BJ (cell line): ENCODE results near the gene MUS81. TPM values are rescaled to one million over a fixed set of nuclear protein-coding genes. Genes with fewer than 3 reads are reported as not detected.

Experiments used
- CTCF ChIA-PET: fragments of 350-600 bp; formaldehyde crosslinking; extraction: SDS; loops from one replicate; lab custom pipeline; 2021; ENCODE audit warnings: antibody characterized with exemption, inconsistent platforms; lab: Yijun Ruan, JAX
- POLR2A ChIA-PET: fragments of 300-600 bp; sonication (Branson Sonifier 250); formaldehyde crosslinking; extraction: SDS; loops from one replicate; lab custom pipeline; 2021; ENCODE audit warnings: antibody characterized with exemption; lab: Charles Lee
- DNase-seq: peaks from one replicate; pipeline ENCODE4 v3.0.0-alpha.2; 2011; ENCODE audit warnings: low read depth
- H3K27me3 ChIP-seq: 2 replicates; pipeline ENCODE4 v1.6.0; 2011; ENCODE audit warnings: low read length; ENCODE audit not compliant: control insufficient read depth, insufficient read depth
- H3K36me3 ChIP-seq: 2 replicates; pipeline ENCODE4 v1.5.1; 2011; ENCODE audit warnings: low read length; ENCODE audit not compliant: control insufficient read depth, insufficient read depth
- H3K4me3 ChIP-seq: 2 replicates; pipeline ENCODE4 v1.5.1; 2011; ENCODE audit warnings: low read depth, mild to moderate bottlenecking, control low read depth, low read length
- CTCF ChIP-seq: IDR thresholded peaks from 2 replicates; pipeline ENCODE4 v1.5.1; 2011; ENCODE audit warnings: low read depth, mild to moderate bottlenecking, control low read depth, inconsistent platforms, low read length, moderate library complexity; ENCODE audit not compliant: insufficient read depth
- polyA plus RNA-seq: library from polyadenylated mRNA; depleted of rRNA; stranded (reverse); fragments of >200 nt; gene quantifications from 2 replicates; pipeline ENCODE4 v1.2.3, GENCODE V29; 2011

Gene MUS81
- polyA plus RNA-seq, 1 experiment: 63.8 TPM

DNA sequence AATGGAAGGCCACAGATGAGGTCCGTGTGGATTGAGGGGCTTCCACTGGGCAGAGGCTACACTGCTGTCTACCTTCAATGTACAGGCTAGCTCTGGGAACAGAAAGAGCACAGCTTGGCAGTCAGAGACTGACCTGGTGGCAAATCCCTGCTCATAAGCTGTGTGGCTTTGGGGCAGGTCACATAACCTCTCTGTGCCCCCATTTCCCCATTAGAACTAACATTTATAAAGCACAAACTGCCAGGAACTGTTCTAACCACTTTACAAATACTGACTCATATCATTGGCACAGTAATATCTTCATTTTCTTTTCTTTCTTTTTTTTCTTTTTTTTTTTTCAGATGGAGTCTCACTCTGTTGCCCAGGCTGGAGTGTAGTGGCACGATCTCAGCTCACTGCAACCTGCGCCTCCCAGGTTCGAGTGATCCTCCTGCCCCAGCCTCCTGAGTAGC lies 36.8 kb downstream of the MUS81 start:
- Histone ChIP-seq H3K27me3 (no peaks in the 10 kb centered on the region), H3K4me3 (no peak overlapping the region), H3K36me3 (peaks cover 7% of the 10 kb centered on the region)
- DNase-seq: no peak
- ChIA-PET CTCF (interaction anchor here (1.9 to 11.3 kb wide), 3 partner anchors 10 to 37 kb away, joined by 5 to 130 read pairs (median 7); partner anchors contain the start of genes CCDC85B and FIBP), POLR2A (no interaction called here)
- TF ChIP-seq CTCF: no peak

DNA sequence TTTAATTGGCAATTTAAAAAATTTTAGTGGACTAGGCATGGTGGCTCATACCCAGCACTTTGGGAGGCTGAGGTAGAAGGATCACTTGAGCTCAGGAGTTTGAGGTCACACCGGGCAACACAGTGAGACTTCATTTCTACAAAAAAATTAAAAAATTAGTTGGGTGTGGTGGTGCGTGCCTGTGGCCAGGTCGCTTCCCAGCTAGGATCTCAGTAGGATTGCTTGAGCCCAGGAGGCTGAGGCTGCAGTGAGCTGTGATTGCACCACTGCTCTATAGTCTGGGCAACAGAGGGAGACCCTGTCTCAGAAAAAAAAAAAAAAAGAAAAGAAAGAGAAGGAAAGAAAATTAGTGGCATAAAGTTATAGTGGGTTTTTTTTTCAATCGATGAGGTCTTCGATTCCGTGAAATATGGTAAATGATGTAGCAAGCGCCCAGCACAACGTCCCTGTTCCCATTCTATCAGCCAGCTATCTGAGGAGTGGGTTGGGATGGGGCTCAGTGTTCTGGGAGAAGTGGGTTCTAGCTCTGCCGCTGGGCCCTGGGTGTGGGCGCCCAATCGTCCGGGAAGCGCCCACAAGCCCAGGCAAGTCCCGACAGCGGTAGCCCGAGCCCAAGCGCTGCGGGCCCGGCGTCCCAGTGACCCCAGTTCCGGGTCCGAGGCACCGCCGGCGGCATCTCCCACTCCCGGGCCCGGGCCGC lies 38.6 kb downstream of the MUS81 start:
- no peak for TF ChIP-seq CTCF
- no peaks in the 10 kb centered on the region for H3K27me3 ChIP-seq
- no peak for DNase-seq
- H3K4me3 ChIP-seq: peak overlapping the region; percentile 86
- CTCF ChIA-PET: interaction anchor here (0.9 to 11.3 kb wide), 4 partner anchors 12 to 27 kb away, joined by 3 to 130 read pairs (median 5); partner anchors contain the start of genes CCDC85B and FIBP
- POLR2A ChIA-PET: interaction anchor here (0.5 to 1.8 kb wide), 5 partner anchors 8 to 1524 kb away, joined by 3 to 19 read pairs (median 3); partner anchors contain the start of genes CCDC85B and FIBP
- H3K36me3 ChIP-seq: peaks cover 3% of the 10 kb centered on the region

- Histone ChIP-seq H3K27me3 (no peaks in the 10 kb centered on the region), H3K36me3 (peaks cover 3% of the 10 kb centered on the region), H3K4me3 (peak overlapping the region; percentile 86)
- no peak for DNase-seq
- ChIA-PET POLR2A (interaction anchor here (1.8 kb wide), 1 partner anchor 9 kb away, joined by 19 read pairs; the partner anchor contains the start of gene CCDC85B), CTCF (interaction anchor here (0.9 to 11.3 kb wide), 5 partner anchors 12 to 28 kb away, joined by 3 to 130 read pairs (median 3); partner anchors contain the start of genes CCDC85B and FIBP)
- TF ChIP-seq CTCF: no peak
Observed at GRCh38 chr11:65899356-65900124, 39.3 kb downstream of the MUS81 start.

- POLR2A ChIA-PET: interaction anchor here (0.6 to 1.8 kb wide), 5 partner anchors 10 to 401 kb away, joined by 3 to 19 read pairs (median 3); partner anchors contain the start of genes CCDC85B and MALAT1
- Histone ChIP-seq H3K36me3 (peaks cover 3% of the 10 kb centered on the region), H3K27me3 (no peaks in the 10 kb centered on the region), H3K4me3 (peak within 1 kb of the TSS; percentile 86)
- CTCF ChIA-PET: interaction anchor here (0.8 to 11.3 kb wide), 5 partner anchors 11 to 189 kb away, joined by 3 to 130 read pairs (median 3); partner anchors contain the start of genes CCDC85B, FIBP and KAT5
- peak; percentile 82 for DNase-seq
- TF ChIP-seq CTCF: no peak
Observed at GRCh38 chr11:65900125-65900898, 40.1 kb downstream of the MUS81 start, which contains the start of gene FOSL1. Gene FOSL1 (minus strand): TSS chr11:65900388. CDS start chr11:65900339, 49 bp downstream.
